Activated CD4-positive, alpha-beta T cell treated with anti-CD3 and anti-CD28 coated beads for 4 hours (primary cell): ENCODE data around the gene PCSK2.

Experiments used
- DNase-seq, 2 donors: peaks; one replicate each; pipeline ENCODE4 v3.0.0-alpha.2; 2020

Gene PCSK2

DNA sequence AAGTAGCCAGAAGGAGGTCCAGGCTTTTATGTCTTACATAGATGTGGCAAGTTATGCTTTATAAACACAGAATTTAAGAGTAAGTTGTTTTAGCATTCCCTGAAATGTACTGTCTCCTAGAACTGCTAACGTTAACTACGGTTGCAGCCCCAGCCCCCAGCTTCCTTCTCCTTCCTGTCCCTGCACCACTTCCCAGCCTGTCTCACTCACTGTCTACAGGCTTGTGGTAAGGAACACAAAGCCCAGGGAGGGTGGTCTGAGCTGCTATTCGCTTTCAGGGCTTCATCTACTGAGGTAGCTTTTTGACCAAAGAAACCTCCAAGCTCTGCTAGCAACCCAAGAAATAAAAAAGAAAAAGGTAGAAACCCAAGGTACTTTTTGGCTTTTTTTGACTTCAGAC is 35.9 kb downstream of the PCSK2 start:
- no peak for DNase-seq

GRCh38 chr20:17273717-17274116 is 46.9 kb downstream of the PCSK2 start:
- DNase-seq = no peak

DNA sequence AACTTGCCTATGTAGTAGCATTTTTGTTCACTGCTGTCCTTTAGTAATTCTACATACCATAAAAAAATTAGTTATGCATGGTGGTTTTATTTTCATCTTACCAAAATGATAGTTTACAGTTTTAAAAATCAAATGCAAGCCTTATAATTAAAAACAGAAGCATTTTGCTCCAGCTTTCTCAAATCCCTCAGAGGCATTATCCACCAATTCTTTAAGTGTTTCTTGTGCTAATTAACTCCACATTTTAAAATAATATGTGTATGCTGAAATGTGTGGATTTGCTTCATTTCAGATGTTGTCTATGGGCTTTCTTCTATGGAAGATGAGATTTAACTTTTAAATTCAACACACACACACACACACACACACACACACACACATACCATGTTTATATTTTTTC is 49.3 kb downstream of the PCSK2 start:
- DNase-seq = no peak

DNA sequence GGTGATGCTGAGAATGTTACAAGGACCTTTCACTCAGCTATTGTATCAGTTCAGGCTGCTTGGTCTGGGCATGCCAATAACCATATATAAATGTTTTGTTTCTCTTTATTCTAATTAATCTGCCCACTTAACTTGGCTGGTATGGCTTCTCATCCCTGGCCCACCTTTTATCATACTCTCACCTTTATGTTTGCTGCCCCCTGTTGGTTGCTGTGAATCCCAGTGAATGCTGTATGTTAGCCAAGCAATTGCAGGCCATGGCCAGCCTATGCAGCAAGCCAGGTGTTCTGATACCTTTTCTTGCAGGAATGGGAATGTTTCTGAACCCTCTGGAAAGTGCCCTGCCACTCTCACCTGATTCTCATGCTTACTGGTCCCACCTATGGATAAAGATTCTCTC is 54.6 kb downstream of the PCSK2 start:
- DNase-seq = no peak

DNA sequence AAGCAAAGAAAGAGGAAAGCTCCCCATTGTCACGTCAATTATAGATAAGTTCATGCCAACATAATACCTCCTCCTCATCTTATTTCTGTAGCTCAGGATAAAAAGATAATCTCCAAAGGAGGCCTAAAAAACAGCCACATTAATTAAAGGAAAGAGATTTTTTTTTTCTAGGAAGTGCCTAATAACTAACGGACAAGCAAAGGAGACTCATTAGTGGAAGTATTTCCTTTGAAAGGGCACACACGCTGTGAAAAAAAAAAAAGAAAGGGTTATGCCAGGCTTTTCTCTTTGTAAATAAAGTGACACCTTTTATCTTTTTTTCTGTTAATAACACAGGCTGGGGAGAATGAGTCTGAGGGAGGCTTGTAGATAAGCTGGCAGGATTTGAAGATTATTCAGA is 55.7 kb downstream of the PCSK2 start:
- DNase-seq = no peak

GRCh38 chr20:17287503-17287902 is 60.7 kb downstream of the PCSK2 start:
- no peak for DNase-seq

- no peak for DNase-seq
Measured at GRCh38 chr20:17287998-17288397, 61.2 kb downstream of the PCSK2 start.

- DNase-seq = no peak
Measured at GRCh38 chr20:17295151-17295726, 68.4 kb downstream of the PCSK2 start.

GRCh38 chr20:17295991-17296390 is 69.2 kb downstream of the PCSK2 start:
- DNase-seq = no peak

DNA sequence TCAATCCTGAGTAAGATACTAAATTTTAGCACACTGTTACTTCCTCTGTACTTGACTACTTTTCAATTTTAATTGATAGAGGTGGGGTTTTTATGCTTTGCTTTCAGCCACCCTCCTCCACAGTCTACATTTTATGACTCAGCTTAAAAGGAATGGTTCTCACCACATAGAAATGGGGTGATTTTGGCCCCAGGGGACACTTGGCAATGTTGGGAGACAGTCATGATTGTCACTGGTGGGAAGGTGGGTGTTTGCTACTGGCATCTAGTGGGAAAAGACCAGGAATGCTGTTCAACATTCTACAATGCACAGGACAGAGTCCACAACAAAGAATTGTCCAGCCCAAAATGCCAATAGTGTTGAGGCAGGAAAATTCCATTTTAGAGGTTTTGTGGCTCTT is 71.3 kb downstream of the PCSK2 start:
- DNase-seq = no peak

GRCh38 chr20:17298751-17299150 is 71.9 kb downstream of the PCSK2 start:
- no peak for DNase-seq

- no peak for DNase-seq
Measured at GRCh38 chr20:17300113-17300512, 73.3 kb downstream of the PCSK2 start.

- DNase-seq = no peak
Measured at GRCh38 chr20:17304774-17305173, 77.9 kb downstream of the PCSK2 start.

GRCh38 chr20:17306427-17306826 is 79.6 kb downstream of the PCSK2 start:
- no peak for DNase-seq

- no peak for DNase-seq
Measured at GRCh38 chr20:17314264-17314663, 87.4 kb downstream of the PCSK2 start.

- no peak for DNase-seq
Measured at GRCh38 chr20:17315407-17316231, 88.8 kb downstream of the PCSK2 start.

- no peak for DNase-seq
Measured at GRCh38 chr20:17316316-17317038, 89.6 kb downstream of the PCSK2 start.

DNA sequence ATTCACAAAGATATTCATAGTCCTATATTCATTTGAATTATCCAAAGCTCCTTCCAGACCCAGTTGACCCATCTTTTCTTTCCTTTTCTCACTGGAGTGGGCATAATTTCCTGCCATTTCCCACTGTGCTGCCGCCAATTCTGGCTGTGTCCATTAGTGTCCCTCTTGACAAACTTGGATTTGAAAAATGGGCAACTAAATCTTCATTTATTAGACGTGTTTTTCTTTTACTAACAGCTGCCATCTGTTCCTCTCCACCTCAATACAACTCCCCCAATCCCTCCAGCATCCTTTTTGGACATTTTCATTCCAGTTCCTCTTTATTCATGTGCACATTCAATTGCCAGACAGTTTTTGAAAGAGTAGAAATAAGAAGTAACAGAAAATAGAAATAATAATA is 90.5 kb downstream of the PCSK2 start:
- DNase-seq = no peak

- no peak for DNase-seq
Measured at GRCh38 chr20:17320456-17320855, 93.6 kb downstream of the PCSK2 start.

DNA sequence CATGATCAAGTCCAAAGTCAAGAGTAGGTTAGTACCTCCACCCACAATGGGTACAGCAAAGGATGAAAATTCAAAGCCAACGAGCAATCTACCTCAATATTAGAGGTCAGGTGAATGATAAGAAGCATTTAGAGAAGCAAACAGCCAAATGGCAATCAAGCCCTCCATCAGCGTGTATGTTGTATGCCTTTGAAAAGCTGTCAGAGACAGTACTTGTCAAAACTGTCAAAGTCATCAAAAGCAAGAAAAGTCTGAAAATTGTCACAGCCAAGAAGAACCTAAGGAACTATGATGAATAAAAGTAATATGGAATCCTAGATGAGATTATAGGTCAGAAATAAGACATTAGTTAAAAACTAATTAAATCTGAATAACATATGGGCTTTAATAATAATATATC is 99.3 kb downstream of the PCSK2 start:
- DNase-seq = no peak

- DNase-seq = no peak
Measured at GRCh38 chr20:17327185-17328148, 100.6 kb downstream of the PCSK2 start.

- no peak for DNase-seq
Measured at GRCh38 chr20:17334932-17335331, 108.1 kb downstream of the PCSK2 start.

DNA sequence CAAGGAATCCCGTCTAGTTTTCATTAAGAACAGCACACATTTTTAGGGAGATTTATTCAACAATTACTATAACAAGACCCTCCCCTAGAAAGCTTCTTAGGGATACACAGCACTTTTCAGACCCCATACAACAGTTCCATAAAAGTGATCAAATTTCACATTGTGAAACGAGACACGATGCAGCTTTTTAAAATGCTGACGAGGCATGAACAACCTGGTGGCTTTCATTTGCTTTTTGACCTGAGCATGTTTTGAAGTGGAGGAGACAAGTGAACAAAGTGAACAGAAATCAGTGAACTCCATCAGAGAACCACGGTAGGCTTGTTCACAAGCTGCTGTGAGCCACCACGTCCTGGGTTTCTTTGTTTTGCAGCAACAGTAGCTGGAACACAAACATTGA is 112.2 kb downstream of the PCSK2 start:
- no peak for DNase-seq
